GM12801 (cell line): ENCODE results near the gene PPFIA1.

ENCODE experiments used
- CTCF ChIP-seq: IDR thresholded peaks from one replicate; pipeline ENCODE4 v1.5.1; 2011; ENCODE audit warnings: control low read depth; ENCODE audit not compliant: insufficient read length; ENCODE audit errors: extremely low read depth

PPFIA1 gene

GRCh38 chr11:70317581-70318305, 47.3 kb downstream of the PPFIA1 start:
- TF ChIP-seq CTCF: no peak

DNA sequence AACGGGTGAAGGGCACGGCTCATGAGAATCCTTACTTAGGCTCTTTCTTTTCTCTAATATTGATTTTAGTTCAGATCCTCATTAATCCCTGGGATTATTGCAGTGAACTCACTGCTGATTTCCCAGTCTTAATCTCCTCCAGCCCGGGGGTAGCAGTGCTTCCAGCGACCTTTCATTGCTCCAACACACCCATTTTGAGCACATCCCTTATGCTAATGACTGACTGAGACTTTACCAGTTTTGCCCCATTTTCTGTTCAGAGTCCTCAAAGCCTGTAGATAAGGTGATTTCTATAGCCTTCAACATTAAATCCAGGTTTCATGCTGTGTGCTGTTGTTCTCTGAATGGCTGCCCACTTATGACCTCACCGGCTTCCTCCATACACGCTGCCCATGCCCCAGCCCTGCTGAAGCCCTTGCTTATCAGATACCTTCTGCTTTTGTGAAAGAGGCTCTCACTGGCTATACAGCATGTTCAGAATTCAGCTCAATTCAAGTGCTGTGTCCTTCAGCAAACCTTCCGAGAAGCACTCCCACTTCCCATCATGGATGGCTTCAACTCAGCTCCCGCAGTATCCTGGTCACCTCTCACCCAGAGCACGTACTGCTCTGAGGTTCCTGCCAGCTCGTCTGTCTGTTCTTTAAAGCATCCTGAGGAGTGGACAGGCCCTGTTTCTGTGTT, 49.0 kb downstream of the PPFIA1 start:
- no peak for TF ChIP-seq CTCF

DNA sequence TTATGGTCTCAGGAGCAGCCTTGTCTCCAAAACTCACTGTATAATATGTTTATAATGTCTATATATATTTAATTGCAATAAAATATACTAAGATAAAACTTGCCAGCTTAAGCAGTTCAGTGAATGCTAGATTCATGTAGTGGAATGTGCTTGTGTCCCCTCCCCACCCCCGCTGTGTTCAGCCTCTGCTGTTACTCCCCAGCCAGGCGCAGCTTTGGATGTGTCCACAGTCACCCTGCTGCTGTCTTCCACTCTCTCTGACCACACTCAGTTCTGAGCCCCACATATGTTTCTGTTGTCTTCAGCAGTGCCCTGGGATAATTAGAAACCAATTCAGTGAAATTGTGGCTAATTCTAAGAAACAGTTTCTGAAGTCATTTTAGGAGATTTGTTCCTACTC, 52.2 kb downstream of the PPFIA1 start:
- no peak for TF ChIP-seq CTCF

- TF ChIP-seq CTCF: no peak
These were observed 53.3 kb downstream of the PPFIA1 start for GRCh38 chr11:70323806-70324205.

- no peak for TF ChIP-seq CTCF
These were observed 54.1 kb downstream of the PPFIA1 start for GRCh38 chr11:70324376-70325115.

GRCh38 chr11:70325824-70326223, 55.3 kb downstream of the PPFIA1 start:
- no peak for TF ChIP-seq CTCF

GRCh38 chr11:70326365-70326811, 55.9 kb downstream of the PPFIA1 start:
- no peak for TF ChIP-seq CTCF
